T-cell (primary cell): ENCODE results near the gene CCDC27. TPM values are rescaled to one million over a fixed set of nuclear protein-coding genes. Genes with fewer than 3 reads are reported as not detected.
A peak's percentile ranks its signal among the peaks of the same experiment; 100 is the strongest.
"Not testable (repeated sequence)": the region's sequence is repeated elsewhere in the genome, so short reads cannot be mapped to it uniquely, and the experiment has no call there.

ENCODE experiments used
- ATAC-seq, 4 experiments: fragments of 200-7000 bp in 3 of 4; fragments of 150-1000 bp in 1 of 4; cut with Tn5 transposase; replicated peaks in 1 of 4; 1 replicate in 3 of 4; 2 replicates in 1 of 4; pipeline ENCODE4 v1.10.0; 2021; ENCODE audit warnings: moderate library complexity in 3 of 4, mild to moderate bottlenecking in 2 of 4, moderate number of reproducible peaks in 1 of 4
- CTCF ChIA-PET, 2 donors: fragments of 300-600 bp; sonication (Branson Sonifier 250); formaldehyde crosslinking; loops; one replicate each; lab custom pipeline; 2022; ENCODE audit warnings: antibody characterized with exemption in 2 of 2; lab: Charles Lee
- POLR2A ChIA-PET, 2 donors: fragments of 300-600 bp; sonication (Branson Sonifier 250); formaldehyde crosslinking; loops; one replicate each; lab custom pipeline; 2022; ENCODE audit warnings: antibody characterized with exemption in 2 of 2; lab: Charles Lee
- DNase-seq, 35 experiments: peaks; one replicate each; pipeline versions ENCODE4 v3.0.0 to v3.0.0-alpha.2; 2013 to 2023
- H3K27ac ChIP-seq: one replicate; pipeline ENCODE4 v1.5.1; 2013; ENCODE audit warnings: low read length
- H3K27me3 ChIP-seq, 2 experiments: replicated peaks in 1 of 2; 1 replicate in 1 of 2; 2 replicates in 1 of 2; pipeline versions ENCODE4 v1.6.1 to v1.7.0; 2013; ENCODE audit warnings: low read length in 1 of 2, mixed read lengths in 1 of 2; ENCODE audit not compliant: control insufficient read depth in 2 of 2, insufficient read depth in 2 of 2; ENCODE audit errors: extremely low read depth in 1 of 2
- H3K36me3 ChIP-seq, 2 donors: 1 replicate in 1 of 2; 2 replicates in 1 of 2; pipeline versions ENCODE4 v1.6.1 to v1.7.0; 2013; ENCODE audit warnings: low read length in 1 of 2; ENCODE audit not compliant: control insufficient read depth in 2 of 2, insufficient read depth in 1 of 2; ENCODE audit errors: extremely low read depth in 1 of 2
- H3K4me1 ChIP-seq, 2 experiments: 1 replicate in 1 of 2; 2 replicates in 1 of 2; pipeline versions ENCODE4 v1.6.1 to v1.7.0; 2013; ENCODE audit warnings: low read length in 2 of 2, mixed read lengths in 1 of 2; ENCODE audit not compliant: insufficient read depth in 2 of 2, control insufficient read depth in 1 of 2; ENCODE audit errors: extremely low read depth in 1 of 2
- H3K4me3 ChIP-seq, 2 donors: 1 replicate in 1 of 2; 2 replicates in 1 of 2; pipeline versions ENCODE4 v1.5.1 to v1.7.0; 2013; ENCODE audit warnings: mild to moderate bottlenecking in 2 of 2, low read length in 1 of 2, moderate library complexity in 1 of 2; ENCODE audit not compliant: control insufficient read depth in 1 of 2; ENCODE audit errors: extremely low read depth in 1 of 2
- H3K9me3 ChIP-seq: 2 replicates; pipeline ENCODE4 v1.7.0; 2013
- H3K27ac Mint-ChIP-seq, 2 donors: one replicate each; pipeline ENCODE4 v1.8.0; 2020 to 2021; ENCODE audit warnings: mild to moderate bottlenecking in 2 of 2, mixed read lengths in 2 of 2
- H3K27me3 Mint-ChIP-seq, 2 donors: one replicate each; pipeline ENCODE4 v1.8.0; 2021 to 2022; ENCODE audit warnings: mixed read lengths in 2 of 2
- H3K36me3 Mint-ChIP-seq: one replicate; pipeline ENCODE4 v1.8.0; 2021; ENCODE audit warnings: mixed read lengths
- H3K4me1 Mint-ChIP-seq, 3 donors: one replicate each; pipeline ENCODE4 v1.8.0; 2020 to 2022; ENCODE audit warnings: mixed read lengths in 3 of 3, mild to moderate bottlenecking in 1 of 3
- H3K4me3 Mint-ChIP-seq, 3 donors: one replicate each; pipeline ENCODE4 v1.8.0; 2020 to 2022; ENCODE audit warnings: mild to moderate bottlenecking in 3 of 3, mixed read lengths in 3 of 3, moderate library complexity in 3 of 3
- H3K9me3 Mint-ChIP-seq, 3 donors: one replicate each; pipeline ENCODE4 v1.8.0; 2020 to 2022; ENCODE audit warnings: mixed read lengths in 3 of 3
- WGBS: methylation state at CpG from one replicate; pipeline ENCODE4 v1.1.5; 2013; ENCODE audit warnings: missing lambda C conversion rate; ENCODE audit not compliant: insufficient coverage; 5-methylcytosine and 5-hydroxymethylcytosine counted together
- total RNA-seq, 35 experiments: library from RNA in 6 of 35; stranded (reverse) in 6 of 35; fragments of 120-200 nt in 1 of 35; gene quantifications; one replicate each; pipeline versions ENCODE4 v1.2.1 to v1.2.4 and lab custom pipeline; 2013 to 2026

The CCDC27 gene
- total RNA-seq, 5 donors from 2014 or later (not counting 1 experiment from before 2014, with no cell fraction given): not detected

DNA sequence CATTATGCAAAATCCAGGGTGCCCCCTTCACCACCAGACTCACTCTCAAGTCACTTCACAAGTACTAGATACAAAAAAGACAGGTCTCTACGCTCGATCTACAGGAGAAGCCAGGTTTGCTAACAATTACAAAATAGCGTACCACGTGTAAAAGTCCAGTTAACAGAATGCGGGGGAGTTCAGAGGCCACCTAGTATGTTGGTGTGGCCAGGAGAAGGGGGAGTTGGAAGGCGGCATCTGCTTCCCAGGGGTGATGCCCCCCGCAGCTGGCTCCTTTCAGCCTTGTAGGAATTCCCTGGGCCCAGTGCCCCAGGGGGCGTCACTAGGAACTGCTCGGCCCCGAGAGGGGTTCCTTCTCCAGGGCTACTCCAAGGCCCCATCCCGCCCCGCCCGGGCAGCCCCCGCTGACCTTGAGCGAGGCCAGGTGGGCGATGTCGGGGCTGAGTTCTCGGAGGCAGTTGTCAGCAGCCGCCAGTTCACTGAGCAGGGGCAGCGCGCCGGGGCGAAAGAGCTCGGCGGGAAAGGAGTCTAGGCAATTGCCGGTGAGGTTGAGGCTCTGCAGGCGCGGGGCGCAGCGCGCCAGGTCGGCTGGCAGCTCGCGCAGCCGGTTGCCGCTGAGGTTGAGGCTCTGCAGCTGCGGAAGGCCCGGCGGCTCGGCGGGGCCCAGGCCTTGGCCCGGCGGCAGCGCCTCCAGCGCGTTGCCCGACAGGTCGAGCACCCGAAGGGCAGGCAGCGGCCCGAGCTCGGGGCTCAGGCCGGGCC, 43.4 kb downstream of the CCDC27 start:
- Histone ChIP-seq H3K27me3 (peaks cover 0 to 8% of the 10 kb centered on the region in 2 experiments), H3K4me1 (peaks cover 16 to 38% of the 10 kb centered on the region in 2 experiments), H3K9me3 (no peaks in the 10 kb centered on the region), H3K36me3 (peaks cover 0 to 8% of the 10 kb centered on the region in 2 donors), H3K4me3 (peak overlapping the region; percentile 63 to 86), H3K27ac (no peak overlapping the region)
- WGBS: 4% methylated on average over 50 of the region's 53 CpGs
- peaks cover 35 to 50% (median 44%) of the 10 kb centered on the region in 3 donors for H3K4me1 Mint-ChIP-seq
- peaks cover 8% of the 10 kb centered on the region in 2 donors for H3K27me3 Mint-ChIP-seq
- no peaks in the 10 kb centered on the region for H3K36me3 Mint-ChIP-seq
- ATAC-seq (peak in 2 of 4 experiments; percentile 9 to 10), DNase-seq (no peak)
- H3K27ac Mint-ChIP-seq: peak overlapping the region in 1 of 2 donors; percentile 16
- H3K9me3 Mint-ChIP-seq: no peaks in the 10 kb centered on the region
- ChIA-PET POLR2A (no interaction called here), CTCF (interaction anchor here in 1 of 2 donors (2.3 kb wide), 1 partner anchor 20 kb away, joined by 7 read pairs; no protein-coding TSS in a partner anchor)
- peak overlapping the region; percentile 82 to 86 (median 84) for H3K4me3 Mint-ChIP-seq

DNA sequence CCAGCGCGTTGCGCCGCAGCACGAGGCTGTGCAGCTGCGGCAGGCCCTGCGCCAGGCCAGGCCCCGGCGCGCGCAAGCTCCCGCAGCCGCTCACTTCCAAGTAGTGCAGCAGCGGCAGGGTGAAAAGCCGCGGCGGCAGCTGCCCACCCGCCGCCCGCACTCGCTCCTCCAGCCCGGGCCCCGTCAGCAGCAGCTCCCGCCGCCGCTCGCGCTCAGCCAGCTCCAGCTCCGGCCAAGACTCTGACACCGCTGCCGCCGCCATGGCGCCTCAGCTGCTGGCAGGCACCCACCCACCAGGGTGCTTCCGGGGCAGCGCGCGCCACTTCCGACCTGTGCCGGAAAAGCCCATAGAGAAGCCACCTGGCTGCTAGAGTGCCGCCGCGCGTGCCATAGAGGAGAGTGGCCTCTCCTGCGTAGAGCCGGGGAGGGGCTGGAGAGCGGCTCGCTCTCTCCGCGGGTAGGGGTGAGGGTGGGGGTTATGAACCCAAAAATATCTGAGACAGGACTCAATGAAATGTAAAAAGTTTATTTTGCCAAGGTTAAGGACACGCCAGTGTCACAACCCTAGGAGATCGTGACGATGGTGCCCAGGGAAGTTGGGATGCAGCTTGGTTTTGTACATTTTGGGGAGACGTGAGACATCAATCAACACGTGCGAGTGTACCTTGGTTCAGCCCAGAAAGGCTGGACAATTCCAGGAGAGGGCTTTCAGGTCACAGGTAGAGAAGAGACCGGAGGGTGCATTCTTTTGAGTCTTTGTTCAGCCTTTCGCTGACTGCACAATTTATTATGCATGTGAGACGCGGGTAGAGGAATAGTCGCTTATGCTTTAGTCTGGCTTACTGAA, 44.2 kb downstream of the CCDC27 start, which contains the start of gene LRRC47:
LRRC47 (minus strand) TSS at position 284 of the 847 bp plus-strand sequence; CDS start at position 262, 22 bp downstream.
- peaks cover 16 to 39% of the 10 kb centered on the region in 2 experiments for H3K4me1 ChIP-seq
- no peaks in the 10 kb centered on the region for H3K9me3 Mint-ChIP-seq
- peaks cover 0 to 12% of the 10 kb centered on the region in 2 experiments for H3K27me3 ChIP-seq
- peak within 1 kb of the TSS; percentile 94 for H3K27ac Mint-ChIP-seq
- peaks cover 39 to 50% (median 45%) of the 10 kb centered on the region in 3 donors for H3K4me1 Mint-ChIP-seq
- CTCF ChIA-PET: interaction anchor here in 1 of 2 donors (1.1 to 2.3 kb wide), 2 partner anchors 9 to 20 kb away, joined by 4 to 7 read pairs; no protein-coding TSS in a partner anchor
- H3K27me3 Mint-ChIP-seq: peaks cover 14 to 16% of the 10 kb centered on the region in 2 donors
- no peaks in the 10 kb centered on the region for H3K36me3 Mint-ChIP-seq
- 5% methylated on average over 59 of the region's 60 CpGs for WGBS
- H3K36me3 ChIP-seq: peaks cover 0 to 6% of the 10 kb centered on the region in 2 donors
- peak within 1 kb of the TSS; percentile 73 for H3K27ac ChIP-seq
- H3K9me3 ChIP-seq: no peaks in the 10 kb centered on the region
- ATAC-seq (peak; percentile 100), DNase-seq (peak; percentile 87 to 98 (median 94))
- H3K4me3 ChIP-seq: peak within 1 kb of the TSS; percentile 63 to 86
- H3K4me3 Mint-ChIP-seq: peak within 1 kb of the TSS; percentile 84 to 93 (median 92)
- POLR2A ChIA-PET: no interaction called here

DNA sequence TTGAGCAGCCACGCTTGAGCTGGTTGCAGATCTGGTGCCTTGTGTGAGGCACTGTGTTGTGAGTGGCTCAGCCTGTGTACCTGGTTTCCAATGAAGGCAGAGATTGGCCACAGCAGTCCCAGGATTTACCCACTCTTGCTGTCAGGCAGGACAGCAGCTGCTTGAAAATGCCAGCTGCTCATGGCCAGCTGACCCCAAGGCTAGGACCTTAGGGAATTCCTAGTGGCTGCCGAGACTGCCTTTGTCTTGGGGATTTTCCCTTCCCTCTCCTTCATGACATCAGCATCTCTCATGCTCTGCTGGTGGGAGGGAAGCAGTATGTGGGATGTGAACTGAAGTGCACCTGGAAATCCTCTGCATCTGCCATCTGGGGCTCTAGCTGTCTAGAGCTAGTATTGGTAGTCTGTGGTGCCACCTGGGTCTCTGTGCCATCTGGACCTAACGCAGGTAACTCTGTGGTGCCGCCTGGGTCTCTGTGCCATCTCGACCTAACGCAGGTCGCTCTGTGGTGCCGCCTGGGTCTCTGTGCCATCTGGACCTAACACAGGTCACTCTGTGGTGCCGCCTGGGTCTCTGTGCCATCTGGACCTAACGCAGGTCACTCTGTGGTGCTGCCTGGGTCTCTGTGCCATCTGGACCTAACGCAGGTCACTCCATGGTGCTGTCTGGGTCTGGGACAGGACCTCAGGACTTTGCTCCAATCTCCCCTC, 47.9 kb downstream of the CCDC27 start:
- Mint-ChIP-seq H3K4me1 (peaks cover 19 to 24% (median 20%) of the 10 kb centered on the region in 3 donors), H3K9me3 (no peaks in the 10 kb centered on the region), H3K4me3 (no peak overlapping the region), H3K27ac (no peak overlapping the region), H3K27me3 (peaks cover 33 to 50% of the 10 kb centered on the region in 2 donors), H3K36me3 (no peaks in the 10 kb centered on the region)
- peaks cover 10 to 19% of the 10 kb centered on the region in 2 experiments for H3K4me1 ChIP-seq
- ChIA-PET POLR2A (no interaction called here), CTCF (interaction anchor here in 1 of 2 donors (0.6 kb wide), 1 partner anchor 24 kb away, joined by 3 read pairs; no protein-coding TSS in a partner anchor)
- peaks cover 0 to 16% of the 10 kb centered on the region in 2 experiments for H3K27me3 ChIP-seq
- ATAC-seq (no peak), DNase-seq (no peak)
- no peaks in the 10 kb centered on the region for H3K36me3 ChIP-seq
- no peaks in the 10 kb centered on the region for H3K9me3 ChIP-seq
- 97% methylated on average over 9 of the region's 11 CpGs for WGBS
- no peak overlapping the region for H3K27ac ChIP-seq
- no peak overlapping the region for H3K4me3 ChIP-seq

GRCh38 chr1:3800795-3801194, 48.5 kb downstream of the CCDC27 start:
- H3K4me3 ChIP-seq, H3K9me3 ChIP-seq, H3K36me3 ChIP-seq, ATAC-seq, H3K4me3 Mint-ChIP-seq, CTCF ChIA-PET, H3K9me3 Mint-ChIP-seq, POLR2A ChIA-PET, H3K36me3 Mint-ChIP-seq, DNase-seq, H3K27ac Mint-ChIP-seq, H3K27ac ChIP-seq: not testable (repeated sequence)
- Mint-ChIP-seq H3K27me3 (peaks cover 36 to 57% of the 10 kb centered on the region in 2 donors), H3K4me1 (peaks cover 15 to 19% (median 15%) of the 10 kb centered on the region in 3 donors)
- no CpG with 5 or more reads among the region's 3 CpGs for WGBS
- Histone ChIP-seq H3K4me1 (peaks cover 5 to 13% of the 10 kb centered on the region in 2 experiments), H3K27me3 (peaks cover 0 to 22% of the 10 kb centered on the region in 2 experiments)

- Histone ChIP-seq H3K4me3 (no peak overlapping the region), H3K27ac (no peak overlapping the region), H3K36me3 (no peaks in the 10 kb centered on the region), H3K27me3 (peaks cover 0 to 33% of the 10 kb centered on the region in 2 experiments), H3K4me1 (peaks cover 0 to 3% of the 10 kb centered on the region in 2 experiments), H3K9me3 (no peaks in the 10 kb centered on the region)
- WGBS: 73% methylated on average over 18 of the region's 19 CpGs
- ATAC-seq: no peak
- ChIA-PET CTCF (interaction anchor here in 1 of 2 donors (0.7 kb wide), 1 partner anchor 332 kb away, joined by 3 read pairs; no protein-coding TSS in a partner anchor), POLR2A (no interaction called here)
- H3K9me3 Mint-ChIP-seq: no peaks in the 10 kb centered on the region
- no peak overlapping the region for H3K4me3 Mint-ChIP-seq
- peaks cover 5 to 8% (median 6%) of the 10 kb centered on the region in 3 donors for H3K4me1 Mint-ChIP-seq
- peaks cover 39 to 60% of the 10 kb centered on the region in 2 donors for H3K27me3 Mint-ChIP-seq
- no peak for DNase-seq
- H3K36me3 Mint-ChIP-seq: no peaks in the 10 kb centered on the region
- no peak overlapping the region for H3K27ac Mint-ChIP-seq
These were observed 51.8 kb downstream of the CCDC27 start for GRCh38 chr1:3803905-3804626.
